ENCODE data around the gene DOCK2. TPM values are rescaled to one million over a fixed set of nuclear protein-coding genes. Genes with fewer than 3 reads are reported as not detected.
A peak's percentile ranks its signal among the peaks of the same experiment; 100 is the strongest.

Gene DOCK2
- total and polyA plus RNA-seq, 4 donors = 5.0 to 30.4 (median 7.4) TPM

GRCh38 chr5:170104299-170104698 lies 467.2 kb downstream of the DOCK2 start:
- Histone ChIP-seq H3K36me3 (ENCODE audit: control insufficient read depth, insufficient read depth, low read length) (no peaks in the 10 kb centered on the region), H3K4me1 (ENCODE audit: control insufficient read depth, insufficient read depth, low read length) (peaks cover 7% of the 10 kb centered on the region), H3K9me3 (ENCODE audit: control insufficient read depth, insufficient read depth, low read length) (no peaks in the 10 kb centered on the region), H3K27ac (ENCODE audit: low read depth, low read length) (no peak overlapping the region), H3K4me3 (ENCODE audit: low read depth, low read length) (no peak overlapping the region), H3K27me3 (ENCODE audit: control insufficient read depth, insufficient read depth, low read length) (no peaks in the 10 kb centered on the region)
- no peak for DNase-seq (ENCODE audit: low read depth in 4 of 6, low spot score in 6 of 6)
- WGBS (ENCODE audit: insufficient coverage) = 85% methylated on average over 5 of the region's 6 CpGs

DNA sequence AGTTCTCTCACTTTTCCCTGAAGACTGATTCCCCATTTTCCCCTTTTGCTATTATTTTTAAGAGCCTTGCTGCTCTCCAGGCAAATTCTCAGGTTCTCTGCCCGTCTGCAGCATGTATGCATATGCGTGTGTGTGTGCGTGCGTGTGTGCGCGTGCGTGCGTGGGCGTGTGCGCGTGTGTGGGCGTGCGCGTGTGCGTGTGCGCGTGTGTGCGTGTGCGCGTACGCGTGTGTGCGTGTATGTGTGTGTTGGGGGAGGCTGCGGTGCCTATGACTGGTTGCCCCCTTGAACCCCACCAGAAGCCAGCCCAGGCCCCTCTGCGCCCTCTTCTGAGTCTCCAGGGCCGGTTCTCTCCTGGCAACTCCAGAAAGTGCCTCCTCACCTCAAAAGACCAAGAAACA lies 467.6 kb downstream of the DOCK2 start:
- DNase-seq (ENCODE audit: low read depth in 4 of 6, low spot score in 6 of 6) = no peak
- WGBS (ENCODE audit: insufficient coverage) = 92% methylated on average over 9 of the region's 26 CpGs

GRCh38 chr5:170105642-170106611 lies 468.9 kb downstream of the DOCK2 start, which contains the start of gene FOXI1:
FOXI1 (plus strand) TSS chr5:170105897; CDS start chr5:170105958, 61 bp downstream.
- no peak for DNase-seq (ENCODE audit: low read depth in 4 of 6, low spot score in 6 of 6)
- 86% methylated on average over 43 of the region's 53 CpGs for WGBS (ENCODE audit: insufficient coverage)
- Histone ChIP-seq H3K9me3 (ENCODE audit: control insufficient read depth, insufficient read depth, low read length) (no peaks in the 10 kb centered on the region), H3K4me3 (ENCODE audit: low read depth, low read length) (no peak within 1 kb of the TSS), H3K36me3 (ENCODE audit: control insufficient read depth, insufficient read depth, low read length) (no peaks in the 10 kb centered on the region), H3K4me1 (ENCODE audit: control insufficient read depth, insufficient read depth, low read length) (no peaks in the 10 kb centered on the region), H3K27ac (ENCODE audit: low read depth, low read length) (no peak within 1 kb of the TSS), H3K27me3 (ENCODE audit: control insufficient read depth, insufficient read depth, low read length) (no peaks in the 10 kb centered on the region)

More for the DNA sequence above, 467.6 kb downstream of the DOCK2 start:
- Histone ChIP-seq H3K36me3 (ENCODE audit: control insufficient read depth, insufficient read depth, low read length) (no peaks in the 10 kb centered on the region), H3K4me1 (ENCODE audit: control insufficient read depth, insufficient read depth, low read length) (peaks cover 7% of the 10 kb centered on the region), H3K4me3 (ENCODE audit: low read depth, low read length) (no peak overlapping the region), H3K9me3 (ENCODE audit: control insufficient read depth, insufficient read depth, low read length) (no peaks in the 10 kb centered on the region), H3K27me3 (ENCODE audit: control insufficient read depth, insufficient read depth, low read length) (no peaks in the 10 kb centered on the region), H3K27ac (ENCODE audit: low read depth, low read length) (no peak overlapping the region)

GRCh38 chr5:170107674-170108073 lies 470.6 kb downstream of the DOCK2 start:
- Histone ChIP-seq H3K36me3 (ENCODE audit: control insufficient read depth, insufficient read depth, low read length) (no peaks in the 10 kb centered on the region), H3K9me3 (ENCODE audit: control insufficient read depth, insufficient read depth, low read length) (no peaks in the 10 kb centered on the region), H3K4me1 (ENCODE audit: control insufficient read depth, insufficient read depth, low read length) (peaks cover 7% of the 10 kb centered on the region), H3K27me3 (ENCODE audit: control insufficient read depth, insufficient read depth, low read length) (no peaks in the 10 kb centered on the region), H3K4me3 (ENCODE audit: low read depth, low read length) (no peak overlapping the region), H3K27ac (ENCODE audit: low read depth, low read length) (no peak overlapping the region)
- WGBS (ENCODE audit: insufficient coverage) = no CpG with 5 or more reads among the region's 2 CpGs
- DNase-seq (ENCODE audit: low read depth in 4 of 6, low spot score in 6 of 6) = no peak

DNA sequence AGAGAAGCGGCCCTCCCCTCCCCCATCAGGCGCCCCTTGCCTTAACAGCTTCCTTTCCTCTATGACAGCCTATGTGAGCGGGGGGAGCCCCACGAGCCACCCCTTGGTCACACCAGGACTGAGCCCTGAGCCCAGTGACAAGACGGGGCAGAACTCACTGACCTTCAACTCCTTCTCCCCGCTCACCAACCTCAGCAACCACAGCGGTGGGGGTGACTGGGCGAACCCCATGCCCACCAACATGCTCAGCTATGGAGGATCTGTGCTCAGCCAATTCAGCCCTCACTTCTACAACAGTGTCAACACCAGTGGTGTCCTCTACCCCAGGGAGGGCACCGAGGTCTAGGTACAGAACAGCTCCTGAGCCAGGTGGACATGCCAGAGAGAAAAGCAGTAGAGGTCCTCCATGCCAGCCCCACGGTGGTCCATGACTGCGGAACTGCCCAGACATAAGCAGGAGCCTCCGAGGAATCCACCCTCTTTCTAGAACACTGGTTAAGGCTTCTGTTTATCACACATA lies 471.3 kb downstream of the DOCK2 start:
- peaks cover 7% of the 10 kb centered on the region for H3K4me1 ChIP-seq (ENCODE audit: control insufficient read depth, insufficient read depth, low read length)
- WGBS (ENCODE audit: insufficient coverage) = 86% methylated on average over 11 of the region's 12 CpGs
- DNase-seq (ENCODE audit: low read depth in 4 of 6, low spot score in 6 of 6) = no peak

DNA sequence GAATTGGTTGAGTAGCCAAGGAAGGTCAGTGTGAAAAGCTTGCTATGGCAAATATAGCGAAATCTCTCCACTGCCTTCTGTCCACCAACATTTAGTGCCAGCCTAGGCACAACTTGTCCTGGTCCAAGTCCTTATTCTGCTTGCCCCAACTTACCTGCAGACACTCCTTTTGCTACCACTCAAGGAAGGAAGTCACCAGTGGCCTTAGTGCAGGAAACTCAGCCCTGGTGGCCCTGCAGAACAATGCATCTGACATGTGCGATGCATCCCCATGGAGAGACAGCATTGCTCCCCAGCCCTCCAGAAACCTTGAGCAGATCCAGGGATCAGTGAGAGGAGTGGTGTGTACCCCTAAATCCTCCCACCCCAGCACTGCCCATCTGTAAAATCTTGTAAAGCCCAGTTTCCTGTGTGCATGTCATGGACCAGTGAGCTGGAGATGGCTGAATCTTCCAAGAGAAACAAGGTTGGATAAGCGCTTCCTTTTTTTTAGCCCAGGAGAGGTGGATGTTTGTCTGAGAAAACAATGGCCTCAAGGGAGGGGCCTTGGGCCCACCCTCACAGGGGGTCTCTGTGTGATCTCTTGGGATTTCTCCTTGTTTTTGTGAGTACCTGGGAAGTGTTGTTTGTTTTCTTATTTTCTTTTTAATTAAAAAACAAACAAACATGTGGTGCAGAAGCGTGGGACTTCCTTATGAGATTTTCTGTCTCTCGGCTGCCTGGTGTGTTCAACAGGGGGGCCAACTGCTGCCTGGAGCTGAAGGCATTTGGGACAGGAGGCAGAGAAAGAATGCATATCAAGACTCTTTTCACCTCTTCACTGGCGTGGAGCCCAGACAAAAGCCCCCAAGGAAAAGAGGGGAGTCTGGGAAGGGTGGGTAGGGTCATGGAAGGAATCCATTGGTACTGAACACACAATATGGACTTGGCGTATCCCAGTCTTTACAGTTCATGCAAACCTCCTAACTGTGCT lies 472.3 kb downstream of the DOCK2 start:
- 90% methylated on average over 2 of the region's 7 CpGs for WGBS (ENCODE audit: insufficient coverage)
- Histone ChIP-seq H3K27me3 (ENCODE audit: control insufficient read depth, insufficient read depth, low read length) (no peaks in the 10 kb centered on the region), H3K36me3 (ENCODE audit: control insufficient read depth, insufficient read depth, low read length) (no peaks in the 10 kb centered on the region), H3K4me3 (ENCODE audit: low read depth, low read length) (no peak overlapping the region), H3K27ac (ENCODE audit: low read depth, low read length) (no peak overlapping the region), H3K9me3 (ENCODE audit: control insufficient read depth, insufficient read depth, low read length) (no peaks in the 10 kb centered on the region), H3K4me1 (ENCODE audit: control insufficient read depth, insufficient read depth, low read length) (peaks cover 7% of the 10 kb centered on the region)
- DNase-seq (ENCODE audit: low read depth in 4 of 6, low spot score in 6 of 6) = peak in 1 of 6 donors; percentile 23

More for the DNA sequence above, 471.3 kb downstream of the DOCK2 start:
- Histone ChIP-seq H3K27ac (ENCODE audit: low read depth, low read length) (no peak overlapping the region), H3K4me3 (ENCODE audit: low read depth, low read length) (no peak overlapping the region), H3K36me3 (ENCODE audit: control insufficient read depth, insufficient read depth, low read length) (no peaks in the 10 kb centered on the region), H3K9me3 (ENCODE audit: control insufficient read depth, insufficient read depth, low read length) (no peaks in the 10 kb centered on the region), H3K27me3 (ENCODE audit: control insufficient read depth, insufficient read depth, low read length) (no peaks in the 10 kb centered on the region)

GRCh38 chr5:170110403-170111087 lies 473.5 kb downstream of the DOCK2 start:
- H3K4me3 ChIP-seq (ENCODE audit: low read depth, low read length) = no peak overlapping the region
- DNase-seq (ENCODE audit: low read depth in 4 of 6, low spot score in 6 of 6) = no peak
- H3K36me3 ChIP-seq (ENCODE audit: control insufficient read depth, insufficient read depth, low read length) = no peaks in the 10 kb centered on the region
- peaks cover 7% of the 10 kb centered on the region for H3K4me1 ChIP-seq (ENCODE audit: control insufficient read depth, insufficient read depth, low read length)
- 58% methylated on average over 2 of the region's 3 CpGs for WGBS (ENCODE audit: insufficient coverage)
- no peaks in the 10 kb centered on the region for H3K27me3 ChIP-seq (ENCODE audit: control insufficient read depth, insufficient read depth, low read length)
- H3K27ac ChIP-seq (ENCODE audit: low read depth, low read length) = no peak overlapping the region
- no peaks in the 10 kb centered on the region for H3K9me3 ChIP-seq (ENCODE audit: control insufficient read depth, insufficient read depth, low read length)

DNA sequence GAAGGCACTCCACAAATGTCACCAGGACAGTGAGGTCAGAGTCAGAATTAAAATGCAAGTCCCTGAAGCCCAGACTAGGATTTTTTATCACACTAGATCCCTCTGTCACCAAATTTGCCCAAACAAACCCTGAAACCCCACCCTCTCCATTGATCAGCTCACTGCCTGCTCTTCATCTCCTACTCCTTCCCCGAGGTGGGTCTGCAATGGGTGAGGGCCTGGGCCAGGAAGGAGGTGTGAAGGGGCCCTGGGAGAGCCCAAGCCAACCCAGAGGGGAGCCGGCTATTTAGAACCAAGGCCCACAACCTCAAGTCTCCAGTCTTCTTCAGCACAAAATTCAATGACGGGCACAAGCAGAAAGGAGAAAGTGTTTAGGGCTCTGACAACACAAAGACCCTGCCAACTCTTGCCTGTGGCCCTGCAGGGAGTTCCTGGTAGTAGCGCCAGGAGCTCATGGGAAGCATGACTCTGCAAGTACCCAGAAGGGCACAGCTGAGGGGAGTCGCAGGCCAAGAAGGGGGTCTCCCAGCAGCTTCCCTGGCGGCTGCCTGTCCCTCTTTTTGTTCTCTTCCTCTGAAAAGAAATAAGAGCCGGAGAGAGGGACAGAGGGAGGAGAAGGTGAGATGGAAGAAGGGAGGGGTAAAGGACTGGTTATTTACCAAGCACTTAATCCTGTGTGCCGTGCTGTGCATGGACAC lies 474.2 kb downstream of the DOCK2 start:
- Histone ChIP-seq H3K36me3 (ENCODE audit: control insufficient read depth, insufficient read depth, low read length) (no peaks in the 10 kb centered on the region), H3K4me1 (ENCODE audit: control insufficient read depth, insufficient read depth, low read length) (peaks cover 7% of the 10 kb centered on the region), H3K4me3 (ENCODE audit: low read depth, low read length) (no peak overlapping the region), H3K9me3 (ENCODE audit: control insufficient read depth, insufficient read depth, low read length) (no peaks in the 10 kb centered on the region), H3K27me3 (ENCODE audit: control insufficient read depth, insufficient read depth, low read length) (no peaks in the 10 kb centered on the region), H3K27ac (ENCODE audit: low read depth, low read length) (no peak overlapping the region)
- DNase-seq (ENCODE audit: low read depth in 4 of 6, low spot score in 6 of 6) = peak in 1 of 6 donors; percentile 14
- 51% methylated on average over 6 of the region's 8 CpGs for WGBS (ENCODE audit: insufficient coverage)
